HG02885 (cell line): ENCODE data around the gene KCNAB2.

Experiments used
- ATAC-seq: cut with Tn5 transposase; IDR thresholded peaks from one replicate; pipeline ENCODE4 v1.9.1; 2021; ENCODE audit warnings: mild to moderate bottlenecking; ENCODE audit not compliant: unreplicated experiment, poor library complexity

Gene KCNAB2

DNA sequence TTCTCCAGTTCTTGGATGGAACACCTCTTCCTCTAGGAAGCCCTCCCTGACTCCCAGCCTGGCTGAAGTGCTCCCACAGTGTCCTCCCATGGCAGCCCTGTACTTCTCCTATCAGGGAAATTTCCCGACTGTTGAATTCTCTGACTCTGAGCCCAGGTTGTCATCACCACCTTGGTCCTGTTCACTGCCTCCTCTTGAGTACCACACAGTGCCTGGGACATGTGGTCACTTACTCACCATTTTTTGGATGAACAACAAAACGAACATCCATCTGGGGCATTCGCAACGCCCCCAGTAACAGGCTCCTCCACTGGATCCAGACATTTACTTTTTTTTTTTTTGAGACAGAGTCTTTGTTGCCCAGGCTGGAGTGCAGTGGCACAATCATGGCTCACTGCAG lies 97.0 kb downstream of the KCNAB2 start:
- ATAC-seq = no peak

DNA sequence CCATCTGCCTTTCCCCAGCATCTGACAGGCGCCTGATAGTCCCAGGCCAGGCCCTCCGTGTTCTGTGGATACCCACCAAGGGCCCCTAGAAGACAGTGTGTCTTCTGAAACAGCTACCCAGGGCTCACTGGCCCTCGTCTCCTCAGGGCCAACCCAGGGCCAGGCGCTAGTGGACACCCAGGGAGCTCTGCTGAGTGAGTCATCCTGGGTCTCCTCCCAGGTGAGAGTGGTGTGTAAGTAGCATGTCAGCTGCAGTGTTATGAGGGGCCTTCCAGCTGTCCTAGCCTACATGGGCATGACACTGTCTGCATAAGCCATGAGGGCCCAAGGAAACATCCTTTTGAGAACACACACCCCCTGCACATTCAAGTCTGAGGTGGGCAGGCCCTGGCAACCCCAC lies 97.7 kb downstream of the KCNAB2 start:
- ATAC-seq = no peak

DNA sequence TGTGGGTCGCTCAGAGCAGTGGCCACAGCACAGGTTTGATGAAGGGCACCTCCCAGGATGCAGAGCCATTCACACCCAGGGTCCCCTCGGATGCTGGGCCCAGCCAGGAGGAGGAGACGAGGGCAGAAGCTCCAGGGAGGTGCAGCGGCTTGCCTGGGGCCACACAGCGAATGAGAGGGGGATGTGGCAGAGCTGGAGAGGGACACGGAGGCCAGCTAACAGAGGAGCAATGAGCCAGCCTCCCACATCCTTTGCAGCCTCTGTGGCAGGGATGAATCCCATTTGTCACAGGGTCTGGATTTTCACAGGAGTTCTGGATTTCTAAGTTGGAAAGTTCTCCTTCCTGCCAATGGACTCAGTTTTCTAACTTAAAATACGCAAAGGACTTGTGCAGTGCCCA lies 98.5 kb downstream of the KCNAB2 start:
- ATAC-seq = no peak

DNA sequence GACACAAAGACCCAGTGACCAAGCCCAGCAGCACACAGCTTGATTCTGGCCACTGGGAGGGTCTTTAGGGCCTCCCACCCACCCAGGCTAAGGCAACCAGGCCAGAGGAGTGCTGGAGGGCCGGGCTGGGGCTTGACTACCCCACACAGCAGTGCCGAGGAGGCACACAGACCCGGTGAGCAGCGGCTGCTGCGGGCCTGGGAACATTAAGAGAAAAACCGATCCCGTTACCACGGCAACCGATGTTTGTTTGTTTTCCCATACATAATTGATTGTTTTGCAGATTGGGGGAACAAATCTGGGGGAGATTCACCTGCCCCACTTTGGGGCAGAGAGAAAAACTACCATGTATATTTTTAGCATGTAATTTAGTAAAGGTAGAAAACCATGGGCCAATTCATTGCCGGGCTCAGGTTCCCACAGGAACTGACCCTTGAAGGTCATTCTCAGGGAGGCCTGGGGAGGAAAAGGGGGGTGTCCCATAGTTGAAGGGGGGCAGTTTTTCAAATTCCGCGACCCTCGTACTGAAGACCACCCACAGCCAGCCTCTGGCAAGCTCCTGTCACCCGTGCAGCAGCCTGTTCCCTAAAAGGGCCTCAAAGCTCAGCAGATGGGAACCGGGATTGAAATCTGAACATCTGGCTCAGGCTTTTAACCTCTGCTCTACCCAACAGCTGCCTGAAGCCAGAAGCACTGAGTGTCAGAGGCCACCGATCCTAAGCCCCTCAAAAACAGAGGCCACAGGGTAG lies 99.1 kb downstream of the KCNAB2 start:
- ATAC-seq = no peak

DNA sequence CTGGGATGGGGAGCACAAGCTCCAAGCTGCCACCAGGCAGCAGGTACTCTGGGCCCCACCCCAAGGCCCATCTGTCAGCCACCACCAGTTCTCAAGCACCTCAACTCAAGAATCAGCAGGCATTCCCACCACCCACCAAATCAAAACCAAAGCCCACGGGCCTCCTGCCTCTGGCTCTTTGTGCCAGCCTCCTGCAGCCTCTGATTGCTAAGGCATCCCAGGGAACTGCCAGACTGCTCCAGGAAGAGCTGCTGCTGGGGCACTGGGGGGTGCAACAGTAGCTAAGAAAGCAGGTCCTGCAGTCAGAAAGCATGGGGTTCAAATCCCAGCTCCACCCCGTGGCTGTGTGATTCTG lies 99.7 kb downstream of the KCNAB2 start:
- no peak for ATAC-seq

DNA sequence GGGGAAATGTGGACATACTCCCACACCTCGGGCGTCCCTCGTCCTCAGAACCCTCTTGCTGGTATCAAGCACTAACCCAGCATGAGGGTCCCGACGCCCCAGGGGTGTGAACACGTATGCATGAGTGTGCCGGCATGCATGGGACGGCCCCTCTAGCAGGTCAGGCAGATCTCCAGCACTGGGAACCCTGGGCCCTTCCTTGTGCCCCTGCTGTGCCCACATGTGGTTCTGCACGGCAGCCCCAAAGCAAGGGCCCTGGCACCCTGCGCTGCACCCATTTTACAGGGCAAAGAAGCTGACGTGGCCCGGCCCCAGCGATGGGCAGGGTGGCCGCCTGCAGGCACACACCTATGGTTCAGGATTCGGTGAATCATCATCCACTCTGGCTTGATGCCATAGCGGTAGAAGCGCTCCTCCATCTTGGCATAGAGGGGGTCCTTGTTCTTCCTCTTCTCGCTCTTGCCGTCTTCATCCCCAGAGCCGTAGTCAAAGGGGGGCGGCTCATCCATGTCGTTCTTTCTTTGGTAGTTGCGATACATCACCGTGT lies 100.2 kb downstream of the KCNAB2 start:
- ATAC-seq = no peak

DNA sequence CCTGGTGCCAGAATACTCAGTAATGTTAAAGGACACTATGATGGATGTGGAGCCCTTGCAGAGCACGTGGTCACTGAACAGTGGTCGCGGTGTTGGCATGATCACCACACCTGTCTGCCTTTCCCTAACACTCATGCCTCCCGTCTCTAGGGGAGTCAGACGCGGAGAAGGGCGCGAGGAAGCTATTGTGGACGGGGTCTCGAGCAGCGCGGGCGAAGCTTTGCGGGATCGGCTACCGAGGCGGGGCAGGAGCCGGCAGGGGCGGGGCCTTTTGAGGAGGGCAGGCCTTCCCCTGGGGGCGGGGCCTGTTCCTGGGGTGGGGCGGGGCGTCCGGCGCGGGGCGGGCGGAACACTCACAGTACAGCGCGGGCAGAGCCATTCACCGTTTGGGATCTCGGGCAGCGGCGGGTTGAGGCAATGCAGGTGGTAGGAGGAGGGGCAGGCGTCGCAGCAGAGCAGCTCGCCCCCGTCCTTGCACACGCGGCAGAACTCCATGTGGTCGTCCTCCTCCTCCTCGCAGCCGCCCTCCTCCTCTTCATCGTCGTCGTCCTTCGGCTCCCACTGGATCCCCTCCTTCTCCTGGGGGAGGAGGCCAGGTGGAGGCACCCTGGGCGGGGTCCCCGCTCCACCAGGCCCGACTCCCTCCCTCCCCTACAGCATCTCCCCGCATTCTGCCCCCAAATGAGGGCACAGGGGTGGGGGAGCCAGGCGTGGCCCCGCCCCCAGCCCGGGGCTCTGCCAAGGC lies 103.0 kb downstream of the KCNAB2 start:
- ATAC-seq = no peak

DNA sequence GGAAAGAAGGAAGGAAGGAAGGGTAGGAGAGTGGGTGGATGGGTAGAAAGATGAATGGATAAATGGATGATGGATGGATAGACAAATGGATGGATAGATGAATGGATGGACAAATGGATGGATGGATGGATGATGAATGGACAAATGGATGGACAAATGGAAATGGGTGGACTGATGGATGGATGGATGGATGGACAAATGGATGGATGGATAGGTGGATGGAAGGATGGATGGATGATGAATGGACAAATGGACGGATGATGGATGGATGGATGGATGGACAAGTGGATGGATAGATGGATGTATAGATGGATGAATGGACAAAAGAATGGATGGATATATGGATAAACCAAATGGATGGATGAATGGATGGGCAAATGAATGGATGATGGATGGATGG lies 103.9 kb downstream of the KCNAB2 start:
- ATAC-seq = no peak

DNA sequence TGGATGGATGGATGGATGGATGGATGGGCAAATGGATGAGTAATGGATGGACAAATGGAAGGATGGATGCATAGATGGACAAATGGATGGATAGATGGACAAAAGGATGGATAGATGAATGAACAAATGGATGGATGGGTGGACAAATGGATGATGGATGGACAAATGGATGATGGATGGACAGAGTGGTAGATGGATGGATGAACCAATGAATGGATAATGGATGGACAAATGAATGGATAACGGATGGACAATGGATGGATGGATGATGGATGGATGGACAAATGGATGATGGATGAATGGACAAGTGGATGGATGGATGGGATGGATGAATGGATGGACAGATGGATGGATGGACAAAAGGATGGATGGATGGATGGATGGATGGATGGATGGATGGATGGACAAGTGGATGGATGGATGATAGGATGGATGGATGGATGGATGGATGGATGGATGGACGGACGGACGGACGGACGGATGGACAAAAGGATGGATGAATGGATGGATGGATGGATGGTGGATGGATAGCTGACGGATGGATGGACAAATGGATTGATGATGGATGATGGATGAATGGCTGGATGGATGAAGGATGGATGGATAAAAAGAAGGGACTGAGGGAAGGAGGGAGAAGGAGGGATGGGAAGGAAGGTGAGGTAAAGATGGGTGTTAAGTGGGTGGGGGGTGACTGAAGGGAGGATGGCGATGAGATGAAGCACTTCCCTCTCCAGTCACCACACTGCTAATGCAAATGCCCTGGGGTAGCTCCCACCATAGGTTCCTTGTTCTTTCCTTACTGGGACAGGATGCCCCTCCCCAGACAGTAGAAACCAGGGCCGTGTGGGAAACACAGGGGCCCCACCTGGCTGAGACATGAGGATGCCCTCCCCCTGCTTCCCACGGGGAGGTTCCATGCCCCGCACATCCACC lies 104.6 kb downstream of the KCNAB2 start:
- no peak for ATAC-seq
